Cardiac septum (tissue), 1 donor: ENCODE data around the gene ACIN1. TPM values are rescaled to one million over a fixed set of nuclear protein-coding genes. Genes with fewer than 3 reads are reported as not detected.

ENCODE experiments used
- DNase-seq: peaks from one replicate; pipeline ENCODE4 v3.0.0-alpha.2; 2020; ENCODE audit warnings: low spot score
- intact Hi-C: fragments of 100-400 bp; cut with DNase I; formaldehyde crosslinking; loops from one replicate; pipeline ENCODE4 v1.14.0; 2022
- total RNA-seq: library from RNA; stranded (reverse); fragmentation: NEBNext Ultra II Directional; extraction: Animal tissue kit (Norgen Biotek cat#: 25700); gene quantifications from one replicate; pipeline ENCODE4 v1.2.1, GENCODE V29; 2021
- donor health status: DM: no; HTN: no; CAD: no.

ACIN1 gene
- total RNA-seq, 1 donor from 2014 or later = 72.4 TPM

DNA sequence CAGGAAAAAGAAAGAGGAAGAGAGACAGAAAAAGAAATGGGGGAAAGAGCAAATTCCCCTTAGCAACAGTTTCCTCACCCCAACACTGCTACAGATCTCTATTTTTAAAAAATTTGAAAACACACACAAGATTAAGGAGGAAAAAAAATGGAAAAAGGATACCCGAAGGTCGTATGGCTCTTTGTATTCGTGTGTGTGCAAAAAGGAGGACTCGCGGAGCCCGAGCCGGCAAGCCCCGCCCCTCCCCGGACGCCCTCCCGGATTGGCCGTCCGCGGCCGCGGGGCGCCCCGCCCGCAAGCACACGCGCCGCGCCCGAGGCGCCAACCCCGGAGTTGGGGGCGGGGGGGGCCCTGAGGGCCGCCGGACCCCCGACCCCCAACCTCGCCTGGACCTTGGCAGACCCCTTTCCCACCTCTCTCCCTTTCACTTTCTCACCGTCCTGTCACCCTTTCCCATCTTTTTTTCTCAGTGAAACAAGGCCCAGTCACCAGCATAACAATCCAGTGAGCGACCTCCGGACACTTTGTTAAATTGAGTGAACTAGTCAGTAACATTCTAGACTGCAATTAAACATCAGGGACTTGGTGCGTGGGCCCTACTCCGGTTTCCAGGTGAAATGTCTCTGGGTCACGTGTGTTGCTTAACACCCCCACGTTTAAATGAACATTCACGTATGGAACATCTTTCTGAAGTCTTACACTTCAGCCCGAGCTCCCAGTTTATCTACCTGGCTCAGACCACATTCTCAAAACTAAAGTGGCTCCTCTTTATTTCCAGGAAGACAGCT is 84.8 kb downstream of the ACIN1 start, which contains the start of gene C14orf93:
Gene C14orf93, minus strand, starts transcription at position 205 of the 788 bp plus-strand sequence. CDS start 11,120 bp downstream, outside the sequence.
- intact Hi-C loops = loop anchor here (5.0 kb wide), 1 partner anchor 47 kb away; the partner anchor contains the start of gene CDH24
- DNase-seq = peak; percentile 89

DNA sequence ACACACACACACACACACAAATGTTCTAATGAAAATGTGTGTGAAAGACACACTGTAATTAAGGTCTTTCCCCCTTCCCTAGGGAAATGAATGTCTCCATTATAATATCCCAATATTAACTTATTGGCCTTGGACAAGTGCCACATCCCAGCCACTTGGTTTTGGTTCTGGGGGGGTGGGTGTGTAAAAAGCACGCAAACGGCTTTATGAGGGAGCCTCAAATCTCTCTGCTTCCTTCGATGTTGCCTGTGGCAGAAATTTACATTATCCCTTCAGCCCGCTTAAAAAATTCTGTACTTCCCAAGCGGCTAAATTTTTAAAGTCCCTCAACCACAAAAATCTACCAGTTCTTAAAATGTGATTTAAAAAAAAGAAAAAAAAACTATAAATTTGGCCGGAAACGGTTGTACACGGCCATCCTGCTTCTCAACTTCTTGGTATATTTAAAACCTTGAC is 85.4 kb downstream of the ACIN1 start:
- intact Hi-C loops = loop anchor here (5.0 kb wide), 1 partner anchor 48 kb away; the partner anchor contains the start of gene CDH24
- DNase-seq = no peak

DNA sequence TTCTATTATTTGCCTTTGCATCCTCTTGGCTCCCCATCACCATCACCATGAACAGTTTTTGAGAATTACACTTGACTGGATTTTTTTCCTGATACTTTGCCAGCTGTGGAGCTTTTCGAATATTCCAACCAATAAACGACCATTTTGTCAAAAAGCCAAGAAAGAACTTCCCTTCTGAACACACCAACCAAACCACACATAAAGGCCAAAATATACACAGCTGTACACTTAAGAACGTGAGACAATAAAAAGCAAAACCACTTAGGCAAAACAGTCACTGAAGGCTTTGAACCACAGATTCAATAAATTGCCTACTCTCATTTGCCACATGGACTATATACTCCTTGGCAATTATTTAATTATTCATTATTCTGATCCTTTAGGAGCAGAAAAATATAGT is 86.1 kb downstream of the ACIN1 start:
- DNase-seq = no peak
- intact Hi-C loops = loop anchor here (5.0 kb wide), 1 partner anchor 48 kb away; the partner anchor contains the start of gene CDH24

Other genes with a start within 250 kb of the ACIN1 start
- 71.0 TPM for gene LRP10, start 223.4 kb downstream of the ACIN1 start, total RNA-seq
- gene REM2, start 211.9 kb downstream of the ACIN1 start, total RNA-seq = 0.19 TPM
- gene RBM23, start 176.0 kb downstream of the ACIN1 start, total RNA-seq = 48.1 TPM
- gene PRMT5, start 165.8 kb downstream of the ACIN1 start, total RNA-seq = 40.2 TPM
- 16.5 TPM for gene HAUS4, start 138.0 kb downstream of the ACIN1 start, total RNA-seq
- 14.0 TPM for gene AJUBA, start 112.6 kb downstream of the ACIN1 start, total RNA-seq
- gene C14orf93, start 85.0 kb downstream of the ACIN1 start, total RNA-seq = 3.7 TPM
- gene PSMB5, start 60.2 kb downstream of the ACIN1 start, total RNA-seq = 120 TPM
- not detected for gene PSMB11, start 52.9 kb downstream of the ACIN1 start, total RNA-seq
- gene CDH24, start 37.6 kb downstream of the ACIN1 start, total RNA-seq = 2.6 TPM
- 28.9 TPM for gene C14orf119, start 369 bp upstream of the ACIN1 start, total RNA-seq
- gene CIROP, start 9.9 kb upstream of the ACIN1 start, total RNA-seq = not detected
- gene CEBPE, start 24.1 kb upstream of the ACIN1 start, total RNA-seq = not detected
- 4.4 TPM for gene SLC7A8, start 88.5 kb upstream of the ACIN1 start, total RNA-seq
- not detected for gene RNF212B, start 142.8 kb upstream of the ACIN1 start, total RNA-seq
- 9.0 TPM for gene HOMEZ, start 191.0 kb upstream of the ACIN1 start, total RNA-seq
- 6.2 TPM for gene PPP1R3E, start 207.7 kb upstream of the ACIN1 start, total RNA-seq
- 48.2 TPM for gene BCL2L2, start 211.7 kb upstream of the ACIN1 start, total RNA-seq
- gene PABPN1, start 226.3 kb upstream of the ACIN1 start, total RNA-seq = 82.9 TPM